B cell (primary cell): ENCODE measurements around the gene ERN1. TPM values are rescaled to one million over a fixed set of nuclear protein-coding genes. Genes with fewer than 3 reads are reported as not detected.

Experiments
- ATAC-seq: fragments of 200-7000 bp; cut with Tn5 transposase; one replicate; pipeline ENCODE4 v1.10.0; 2021; ENCODE audit warnings: low read depth, mild to moderate bottlenecking, moderate number of reproducible peaks, moderate library complexity
- CTCF ChIA-PET: fragments of 350-600 bp; sonication (Branson Sonifier 250); formaldehyde crosslinking; loops from one replicate; lab custom pipeline; 2021; ENCODE audit warnings: antibody characterized with exemption, inconsistent platforms; lab: Charles Lee
- POLR2A ChIA-PET: fragments of 350-600 bp; sonication (Branson Sonifier 250); formaldehyde crosslinking; loops from one replicate; lab custom pipeline; 2021; ENCODE audit warnings: antibody characterized with exemption; lab: Charles Lee
- DNase-seq: peaks from one replicate; pipeline ENCODE4 v3.0.0; 2013
- H2AFZ ChIP-seq: 2 replicates; pipeline ENCODE4 v1.6.1; 2012; ENCODE audit warnings: mild to moderate bottlenecking, low read depth, low read length; ENCODE audit not compliant: insufficient read depth, poor library complexity, severe bottlenecking
- H3K27ac ChIP-seq, 2 donors: 1 replicate in 1 of 2; 2 replicates in 1 of 2; pipeline ENCODE4 v1.5.1; 2012 to 2013; ENCODE audit warnings: low read length in 2 of 2, mild to moderate bottlenecking in 2 of 2, moderate library complexity in 1 of 2
- H3K27me3 ChIP-seq, 4 experiments: fragments of 200-600 bp in 1 of 4; sonication (generic) in 1 of 4; replicated peaks in 1 of 4; 1 replicate in 2 of 4; 2 replicates in 2 of 4; pipeline versions ENCODE4 v1.6.1 to v1.7.0; 2013 to 2016; ENCODE audit warnings: low read length in 3 of 4, mild to moderate bottlenecking in 2 of 4, mixed read lengths in 1 of 4, moderate library complexity in 1 of 4; ENCODE audit not compliant: insufficient read depth in 4 of 4, control insufficient read depth in 3 of 4; ENCODE audit errors: control extremely low read depth in 1 of 4
- H3K36me3 ChIP-seq, 2 experiments: replicated peaks in 1 of 2; 1 replicate in 1 of 2; 2 replicates in 1 of 2; pipeline versions ENCODE4 v1.6.1 to v1.7.1; 2013; ENCODE audit warnings: low read length in 1 of 2; ENCODE audit not compliant: insufficient read depth in 2 of 2, control insufficient read depth in 1 of 2; ENCODE audit errors: control extremely low read depth in 1 of 2, extremely low read depth in 1 of 2
- H3K4me1 ChIP-seq, 2 donors: fragments of 200-600 bp in 1 of 2; sonication (generic) in 1 of 2; 1 replicate in 1 of 2; 2 replicates in 1 of 2; pipeline versions ENCODE4 v1.5.1 to v1.6.1; 2013 to 2017; ENCODE audit warnings: low read length in 2 of 2; ENCODE audit not compliant: control insufficient read depth in 2 of 2, insufficient read depth in 2 of 2
- H3K4me2 ChIP-seq: replicated peaks from 2 replicates; pipeline ENCODE3; 2012; ENCODE audit warnings: mild to moderate bottlenecking, low read depth, low read length; ENCODE audit not compliant: poor library complexity, severe bottlenecking
- H3K4me3 ChIP-seq, 5 experiments: fragments of 200-600 bp in 1 of 5; sonication (generic) in 1 of 5; 1 replicate in 3 of 5; 2 replicates in 2 of 5; pipeline versions ENCODE4 v1.5.1 to v1.7.0; 2011 to 2016; ENCODE audit warnings: low read length in 4 of 5, mild to moderate bottlenecking in 4 of 5, low read depth in 2 of 5, control low read depth in 1 of 5, moderate library complexity in 1 of 5; ENCODE audit not compliant: insufficient read depth in 1 of 5; ENCODE audit errors: control extremely low read depth in 1 of 5, extremely low read depth in 1 of 5
- H3K79me2 ChIP-seq: fragments of 200-600 bp; sonication (generic); one replicate; pipeline ENCODE4 v1.6.0; 2016; ENCODE audit warnings: low read length; ENCODE audit not compliant: control insufficient read depth, insufficient read depth
- H3K9ac ChIP-seq: fragments of 200-600 bp; sonication (generic); 2 replicates; pipeline ENCODE4 v1.6.1; 2017; ENCODE audit warnings: mild to moderate bottlenecking, low read length, moderate library complexity
- H3K9me3 ChIP-seq, 3 donors: one replicate each; pipeline versions ENCODE4 v1.6.1 to v1.7.1; 2013; ENCODE audit warnings: low read length in 2 of 3; ENCODE audit not compliant: control insufficient read depth in 2 of 3, insufficient read depth in 1 of 3; ENCODE audit errors: control extremely low read depth in 1 of 3
- H4K20me1 ChIP-seq: 2 replicates; pipeline ENCODE4 v1.6.0; 2012; ENCODE audit warnings: mild to moderate bottlenecking, low read length; ENCODE audit not compliant: insufficient read depth, control insufficient read depth, poor library complexity, severe bottlenecking
- H3K27ac Mint-ChIP-seq: one replicate; pipeline ENCODE4 v1.8.0; 2021; ENCODE audit warnings: mixed read lengths
- H3K27me3 Mint-ChIP-seq: one replicate; pipeline ENCODE4 v1.8.0; 2021; ENCODE audit warnings: mixed read lengths
- H3K4me1 Mint-ChIP-seq: one replicate; pipeline ENCODE4 v1.8.0; 2021; ENCODE audit warnings: mixed read lengths
- H3K4me3 Mint-ChIP-seq: one replicate; pipeline ENCODE4 v1.8.0; 2021; ENCODE audit warnings: mixed read lengths
- H3K9me3 Mint-ChIP-seq: one replicate; pipeline ENCODE4 v1.8.0; 2022; ENCODE audit warnings: mixed read lengths; ENCODE audit not compliant: insufficient read depth
- CTCF ChIP-seq: fragments of 200-600 bp; IDR thresholded peaks from one replicate; pipeline ENCODE4 v1.8.0; 2022; ENCODE audit warnings: antibody characterized with exemption, mild to moderate bottlenecking
- EZH2 ChIP-seq: IDR thresholded peaks from 2 replicates; pipeline ENCODE4 v1.6.1; 2012; ENCODE audit warnings: borderline replicate concordance, low read depth, mild to moderate bottlenecking, moderate library complexity, low read length; ENCODE audit not compliant: insufficient read depth, poor library complexity, severe bottlenecking
- WGBS: methylation state at CpG from one replicate; pipeline ENCODE4 v1.1.5; 2013; ENCODE audit warnings: missing lambda C conversion rate; ENCODE audit not compliant: insufficient coverage; 5-methylcytosine and 5-hydroxymethylcytosine counted together
- intact Hi-C: fragments of 100-400 bp; cut with micrococcal nuclease; formaldehyde crosslinking; loops from one replicate; pipeline ENCODE4 v1.10.0; 2022
- polyA plus RNA-seq: library from polyadenylated mRNA; depleted of rRNA; stranded (reverse); fragments of >200 nt; gene quantifications from 2 replicates; pipeline ENCODE4 v1.2.3, GENCODE V29; 2012
- total RNA-seq, 2 donors: library from RNA; stranded (reverse); fragments of 120-200 nt in 1 of 2; gene quantifications; 1 replicate in 1 of 2; 2 replicates in 1 of 2; pipeline versions ENCODE4 v1.2.3 to v1.2.4, GENCODE V29; 2013 to 2022

ERN1 gene
- total and polyA plus RNA-seq, 2 donors (not counting 1 experiment from before 2014, with no cell fraction given), result 7.0 to 19.4 TPM

- no peak overlapping the region for H3K27ac Mint-ChIP-seq
- ChIA-PET CTCF (interaction anchor here (0.7 to 1.9 kb wide), 6 partner anchors 12 to 131 kb away, joined by 3 to 5 read pairs (median 4); no protein-coding TSS in a partner anchor), POLR2A (no interaction called here)
Observed at GRCh38 chr17:64002658-64003525, 127.1 kb downstream of the ERN1 start.

More at GRCh38 chr17:64002658-64003525, 127.1 kb downstream of the ERN1 start:
- peaks cover 70% of the 10 kb centered on the region for H4K20me1 ChIP-seq
- no peak overlapping the region for H3K4me2 ChIP-seq
- peaks cover 0 to 9% (median 3%) of the 10 kb centered on the region in 4 experiments for H3K27me3 ChIP-seq
- Mint-ChIP-seq H3K27me3 (peaks cover 3% of the 10 kb centered on the region), H3K4me1 (peaks cover 27% of the 10 kb centered on the region), H3K4me3 (no peak overlapping the region), H3K9me3 (no peaks in the 10 kb centered on the region)
- no peak overlapping the region for H2AFZ ChIP-seq
- H3K9me3 ChIP-seq, result no peaks in the 10 kb centered on the region
- 95% methylated on average over 18 of the region's 22 CpGs for WGBS
- intact Hi-C loops, result no loop called here
- no peak overlapping the region for H3K9ac ChIP-seq
- ATAC-seq (no peak), DNase-seq (no peak)
- H3K79me2 ChIP-seq, result peaks cover 30% of the 10 kb centered on the region
- TF ChIP-seq CTCF (no peak), EZH2 (no peak)
- peaks cover 0 to 53% of the 10 kb centered on the region in 2 experiments for H3K36me3 ChIP-seq
- H3K4me3 ChIP-seq, result no peak overlapping the region
- no peak overlapping the region for H3K27ac ChIP-seq
- peaks cover 22 to 38% of the 10 kb centered on the region in 2 donors for H3K4me1 ChIP-seq
